ENCODE results near the gene CST9. TPM values are rescaled to one million over a fixed set of nuclear protein-coding genes. Genes with fewer than 3 reads are reported as not detected.

Gene CST9
- total and polyA plus RNA-seq, 7 donors = not detected

DNA sequence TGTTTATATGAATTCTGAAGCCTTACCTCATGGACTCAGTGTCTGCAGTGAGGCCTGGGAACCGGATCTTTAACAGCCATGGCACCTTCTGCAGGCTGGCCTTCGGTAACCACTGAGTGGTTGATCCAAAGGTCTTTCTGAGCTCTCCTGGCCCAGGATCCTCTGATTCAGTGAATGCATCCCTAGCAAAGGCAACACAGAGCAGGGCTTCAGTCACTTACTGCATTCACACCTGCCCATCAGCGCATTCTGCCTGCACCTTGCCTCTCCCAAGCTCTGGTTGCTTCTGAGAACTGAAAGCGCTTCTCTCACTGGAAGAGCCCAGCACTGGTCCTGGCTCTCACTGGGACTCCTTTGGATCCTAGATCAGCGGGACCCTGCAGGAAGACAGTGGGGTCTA is 8.4 kb upstream of the CST9 start:
- TF ChIP-seq, protein P1, sequence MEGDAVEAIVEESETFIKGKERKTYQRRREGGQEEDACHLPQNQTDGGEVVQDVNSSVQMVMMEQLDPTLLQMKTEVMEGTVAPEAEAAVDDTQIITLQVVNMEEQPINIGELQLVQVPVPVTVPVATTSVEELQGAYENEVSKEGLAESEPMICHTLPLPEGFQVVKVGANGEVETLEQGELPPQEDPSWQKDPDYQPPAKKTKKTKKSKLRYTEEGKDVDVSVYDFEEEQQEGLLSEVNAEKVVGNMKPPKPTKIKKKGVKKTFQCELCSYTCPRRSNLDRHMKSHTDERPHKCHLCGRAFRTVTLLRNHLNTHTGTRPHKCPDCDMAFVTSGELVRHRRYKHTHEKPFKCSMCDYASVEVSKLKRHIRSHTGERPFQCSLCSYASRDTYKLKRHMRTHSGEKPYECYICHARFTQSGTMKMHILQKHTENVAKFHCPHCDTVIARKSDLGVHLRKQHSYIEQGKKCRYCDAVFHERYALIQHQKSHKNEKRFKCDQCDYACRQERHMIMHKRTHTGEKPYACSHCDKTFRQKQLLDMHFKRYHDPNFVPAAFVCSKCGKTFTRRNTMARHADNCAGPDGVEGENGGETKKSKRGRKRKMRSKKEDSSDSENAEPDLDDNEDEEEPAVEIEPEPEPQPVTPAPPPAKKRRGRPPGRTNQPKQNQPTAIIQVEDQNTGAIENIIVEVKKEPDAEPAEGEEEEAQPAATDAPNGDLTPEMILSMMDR (IDR thresholded peaks at IDR 0.05) = no peak
- no peaks in the 10 kb centered on the region for H3K36me3 ChIP-seq (ENCODE audit: insufficient read depth in 1 of 2, low read depth in 1 of 2)
- H3K9me3 ChIP-seq = no peaks in the 10 kb centered on the region
- DNase-seq = no peak
- no peak overlapping the region for H3K4me3 ChIP-seq
- H3K27me3 ChIP-seq (ENCODE audit: insufficient read depth in 3 of 3, low read length in 2 of 3) = no peaks in the 10 kb centered on the region
- 78 to 88% (median 79%) methylated on average over 5 of the region's 5 CpGs for WGBS, 3 donors
- no peak overlapping the region for H3K27ac ChIP-seq
- H3K4me1 ChIP-seq = no peaks in the 10 kb centered on the region
- intact Hi-C loops (cut with DNase I) = no loop called here
- no peak for ATAC-seq

DNA sequence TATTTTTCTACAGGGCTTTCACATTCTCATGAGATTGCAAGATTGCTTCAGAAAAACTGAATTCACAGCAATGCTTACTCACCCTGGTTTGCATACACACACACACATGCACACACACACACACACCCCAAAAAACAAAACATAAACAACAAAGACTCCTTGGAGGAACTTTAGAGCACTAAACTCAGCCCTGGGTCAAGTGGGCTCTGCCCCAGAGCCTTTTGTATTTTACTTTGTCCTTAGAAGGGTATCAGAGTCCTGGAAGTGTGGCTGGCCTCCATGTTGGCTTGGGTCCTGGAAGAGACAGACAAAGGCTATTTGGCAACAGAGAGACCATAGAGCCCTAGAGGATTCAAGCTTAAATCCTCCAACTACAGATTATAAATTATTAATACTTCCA is 8.0 kb upstream of the CST9 start:
- DNase-seq = no peak
- no peaks in the 10 kb centered on the region for H3K27me3 ChIP-seq (ENCODE audit: insufficient read depth in 3 of 3, low read length in 2 of 3)
- no peaks in the 10 kb centered on the region for H3K9me3 ChIP-seq

DNA sequence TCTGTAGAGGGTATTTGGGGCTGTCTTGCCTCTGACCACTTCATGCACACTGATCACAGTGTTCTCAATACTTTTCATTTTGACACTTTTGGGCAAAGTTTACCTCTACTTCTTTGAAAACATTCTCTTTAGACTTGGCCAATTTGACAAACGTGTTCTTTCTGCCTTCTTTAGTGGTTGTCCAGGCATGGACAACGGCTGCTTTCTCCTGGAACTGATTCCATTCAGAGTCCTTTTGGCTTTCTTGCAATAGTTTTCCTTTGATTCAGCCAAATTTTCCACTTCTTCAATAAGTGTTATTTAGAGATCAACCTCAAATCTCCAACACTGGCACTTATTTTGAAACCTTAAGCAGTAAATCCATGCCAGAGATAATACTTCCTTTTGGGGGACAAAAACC is 6.7 kb upstream of the CST9 start:
- Histone ChIP-seq H3K27ac (no peak overlapping the region), H3K4me1 (no peaks in the 10 kb centered on the region), H3K4me3 (no peak overlapping the region), H3K36me3 (ENCODE audit: insufficient read depth in 1 of 2, low read depth in 1 of 2) (no peaks in the 10 kb centered on the region), H3K9me3 (no peaks in the 10 kb centered on the region), H3K27me3 (ENCODE audit: insufficient read depth in 3 of 3, low read length in 2 of 3) (no peaks in the 10 kb centered on the region)
- intact Hi-C loops (cut with DNase I) = no loop called here
- TF ChIP-seq, protein P1 (IDR thresholded peaks at IDR 0.05) = no peak
- DNase-seq (no peak), ATAC-seq (no peak)
- WGBS, 3 donors = 44 to 68% (median 46%) methylated on average over 2 of the region's 2 CpGs

More for the DNA sequence above, 8.0 kb upstream of the CST9 start:
- intact Hi-C loops (cut with DNase I) = no loop called here
- ATAC-seq = peak in 2 of 4 donors; percentile 30 to 41
- Histone ChIP-seq H3K4me3 (no peak overlapping the region), H3K4me1 (no peaks in the 10 kb centered on the region), H3K36me3 (ENCODE audit: insufficient read depth in 1 of 2, low read depth in 1 of 2) (no peaks in the 10 kb centered on the region), H3K27ac (no peak overlapping the region)
- TF ChIP-seq, protein P1 (IDR thresholded peaks at IDR 0.05) = no peak

DNA sequence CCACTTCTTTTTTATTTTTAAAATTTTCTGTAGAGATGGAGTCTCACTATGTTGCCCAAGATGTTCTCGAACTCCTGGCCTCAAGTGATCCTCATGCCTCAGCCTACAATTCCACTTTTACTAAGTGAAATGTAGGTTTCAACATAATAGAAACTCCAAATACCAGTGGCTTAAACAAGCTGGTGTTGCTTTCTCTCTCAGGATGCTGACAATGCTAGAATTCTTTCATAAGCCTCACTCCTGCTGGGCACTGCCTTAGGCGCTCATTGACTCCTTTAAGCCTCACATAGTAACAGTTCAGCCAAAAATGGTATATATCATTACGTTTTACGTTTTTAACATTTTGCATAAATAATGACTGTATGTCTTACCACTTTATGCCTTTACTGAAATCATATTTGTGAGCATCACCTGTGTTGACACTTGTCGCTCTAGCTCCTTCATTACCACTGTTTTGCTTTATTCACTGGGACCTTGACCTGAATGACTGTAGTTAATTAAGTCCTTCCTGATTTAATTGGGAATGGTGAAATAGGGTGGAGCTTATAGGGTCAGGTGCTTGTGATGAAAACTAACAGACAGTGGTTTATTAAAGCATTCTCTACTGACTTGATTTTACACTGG is 3.9 kb upstream of the CST9 start:
- Histone ChIP-seq H3K4me1 (no peaks in the 10 kb centered on the region), H3K4me3 (no peak overlapping the region), H3K27ac (no peak overlapping the region), H3K9me3 (no peaks in the 10 kb centered on the region), H3K36me3 (ENCODE audit: insufficient read depth in 1 of 2, low read depth in 1 of 2) (no peaks in the 10 kb centered on the region), H3K27me3 (ENCODE audit: insufficient read depth in 3 of 3, low read length in 2 of 3) (no peaks in the 10 kb centered on the region)
- TF ChIP-seq, protein P1 (IDR thresholded peaks at IDR 0.05) = no peak
- 90 to 95% (median 93%) methylated on average over 5 of the region's 5 CpGs for WGBS, 3 donors
- intact Hi-C loops (cut with DNase I) = loop anchor here (5.0 to 10.0 kb wide), 2 partner anchors 167 to 265 kb away; no protein-coding TSS in a partner anchor
- ATAC-seq (no peak), DNase-seq (no peak)

All from psoas muscle (tissue), 8 donors.